ENCODE results near the gene SPECC1. TPM values are rescaled to one million over a fixed set of nuclear protein-coding genes. Genes with fewer than 3 reads are reported as not detected.

The SPECC1 gene
- total and polyA plus RNA-seq, 2 of the 4 experiments (the other 2 are of a cell fraction) = 16.9 to 26.2 TPM

DNA sequence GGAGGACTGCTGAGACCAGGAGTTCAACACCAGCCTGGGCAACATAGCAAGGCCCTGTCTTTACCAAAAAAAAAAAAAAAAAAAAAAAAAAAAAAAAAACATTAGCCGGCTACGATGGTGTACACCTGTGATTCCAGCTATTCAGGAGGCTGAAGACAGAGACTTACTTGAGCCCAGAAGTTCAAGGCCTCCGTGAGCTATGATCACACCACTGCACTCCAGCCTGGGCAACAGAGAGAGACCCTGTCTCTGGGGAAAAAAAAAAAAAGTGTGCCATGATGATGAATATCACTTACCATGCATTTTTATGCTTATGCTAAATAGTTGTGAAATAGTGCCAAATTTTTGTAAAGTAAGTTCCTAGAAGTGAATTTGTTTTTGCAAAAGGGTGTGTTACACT lies 261.2 kb downstream of the SPECC1 start:
- no peak overlapping the region for H2BK5ac ChIP-seq (ENCODE audit: low read depth, low read length, poor library complexity, severe bottlenecking)
- no peak overlapping the region for H3K9ac ChIP-seq (ENCODE audit: low read depth, low read length)
- WGBS, 2 experiments (ENCODE audit: extremely low coverage in 2 of 2, insufficient read length in 1 of 2) = no CpG with 5 or more reads among the region's 3 CpGs
- no peak overlapping the region for H2AK5ac ChIP-seq (ENCODE audit: low read depth, low read length)
- no peak overlapping the region for H4K8ac ChIP-seq (ENCODE audit: low read depth in 2 of 2, low read length in 2 of 2)
- peaks cover 12 to 34% of the 10 kb centered on the region in 2 experiments for H3K79me1 ChIP-seq (ENCODE audit: low read depth in 1 of 2, low read length in 2 of 2)
- no peak overlapping the region for H2BK15ac ChIP-seq (ENCODE audit: low read depth, low read length)
- H3K4me3 ChIP-seq (ENCODE audit: insufficient read depth, low read depth, low read length) = no peak overlapping the region
- H3K56ac ChIP-seq (ENCODE audit: extremely low read depth, insufficient read depth, low read length) = no peak overlapping the region
- DNase-seq (no peak), ATAC-seq (ENCODE audit: low read depth) (no peak)
- H2BK20ac ChIP-seq (ENCODE audit: low read depth, low read length) = no peak overlapping the region
- H3K27ac ChIP-seq (ENCODE audit: insufficient read depth, low read length) = no peak overlapping the region
- no peak overlapping the region for H3K4ac ChIP-seq (ENCODE audit: low read depth, low read length)
- dilution Hi-C loops (cut with HindIII; ENCODE audit: low sequenced_read_pairs, unreplicated experiment) (no loop called here), in situ Hi-C loops (cut with MboI; ENCODE audit: low sequenced_read_pairs) (no loop called here), intact Hi-C loops (cut with micrococcal nuclease) (no loop called here)
- H2AK9ac ChIP-seq (replicated peaks; ENCODE audit: low read depth, low read length, poor library complexity) = no peak overlapping the region
- H3K36me3 ChIP-seq (ENCODE audit: control insufficient read depth, insufficient read depth, low read length) = peaks cover 1% of the 10 kb centered on the region; the same call in 1 of the 2 replicates
- ChIA-PET CTCF (interaction anchor here (1.1 kb wide), 1 partner anchor 43 kb away, joined by 3 read pairs; no protein-coding TSS in a partner anchor), POLR2A (ENCODE audit: unreplicated experiment) (no interaction called here)
- H3K4me2 ChIP-seq (ENCODE audit: low read depth, low read length) = no peak overlapping the region
- H3K9me1 ChIP-seq (ENCODE audit: insufficient read depth, low read length) = peaks cover 11% of the 10 kb centered on the region; the same call in 1 of the 2 replicates
- no peak overlapping the region for H4K5ac ChIP-seq (ENCODE audit: low read depth, low read length)
- peaks cover 20% of the 10 kb centered on the region for H3K4me1 ChIP-seq (ENCODE audit: control insufficient read depth, insufficient read depth, low read length)
- no peak overlapping the region for H3K18ac ChIP-seq (ENCODE audit: low read depth, low read length)
- no peak overlapping the region for H3K14ac ChIP-seq (replicated peaks; ENCODE audit: low read depth, low read length)
- no peak overlapping the region for H2BK120ac ChIP-seq (ENCODE audit: low read depth, low read length)
- H3K23ac ChIP-seq (ENCODE audit: low read depth, low read length) = no peak overlapping the region
- no peaks in the 10 kb centered on the region for H3K27me3 ChIP-seq (ENCODE audit: control insufficient read depth, insufficient read depth, low read length)
- TF ChIP-seq CEBPB (IDR thresholded peaks at IDR 0.05; ENCODE audit: low read depth, low read length) = 0 out of 2 replicates have a peak, but pooled peaks have one; percentile 10
- TF ChIP-seq RAD21 (IDR thresholded peaks at IDR 0.05; ENCODE audit: low read length) = no peak
- no peak for TF ChIP-seq RCOR1 (IDR thresholded peaks at IDR 0.05; ENCODE audit: insufficient replicate concordance, low read length)
- no peaks in the 10 kb centered on the region for H3K9me3 ChIP-seq (ENCODE audit: control insufficient read depth, insufficient read depth, low read length)
- no peak overlapping the region for H2AFZ ChIP-seq (replicated peaks; ENCODE audit: low read length, poor library complexity)
- no peaks in the 10 kb centered on the region for H4K20me1 ChIP-seq (ENCODE audit: insufficient read depth, low read length)
- H4K91ac ChIP-seq (ENCODE audit: insufficient read depth, low read depth, low read length) = no peak overlapping the region
- no TSS peak for BruUV-seq (replicated peaks)

Measured in IMR-90 (cell line).